ENCODE data around the gene LRRTM3. TPM values are rescaled to one million over a fixed set of nuclear protein-coding genes. Genes with fewer than 3 reads are reported as not detected.

The LRRTM3 gene
- under 1 TPM in 1 of 2 donors, not detected in 1; 0.14 TPM for total RNA-seq

DNA sequence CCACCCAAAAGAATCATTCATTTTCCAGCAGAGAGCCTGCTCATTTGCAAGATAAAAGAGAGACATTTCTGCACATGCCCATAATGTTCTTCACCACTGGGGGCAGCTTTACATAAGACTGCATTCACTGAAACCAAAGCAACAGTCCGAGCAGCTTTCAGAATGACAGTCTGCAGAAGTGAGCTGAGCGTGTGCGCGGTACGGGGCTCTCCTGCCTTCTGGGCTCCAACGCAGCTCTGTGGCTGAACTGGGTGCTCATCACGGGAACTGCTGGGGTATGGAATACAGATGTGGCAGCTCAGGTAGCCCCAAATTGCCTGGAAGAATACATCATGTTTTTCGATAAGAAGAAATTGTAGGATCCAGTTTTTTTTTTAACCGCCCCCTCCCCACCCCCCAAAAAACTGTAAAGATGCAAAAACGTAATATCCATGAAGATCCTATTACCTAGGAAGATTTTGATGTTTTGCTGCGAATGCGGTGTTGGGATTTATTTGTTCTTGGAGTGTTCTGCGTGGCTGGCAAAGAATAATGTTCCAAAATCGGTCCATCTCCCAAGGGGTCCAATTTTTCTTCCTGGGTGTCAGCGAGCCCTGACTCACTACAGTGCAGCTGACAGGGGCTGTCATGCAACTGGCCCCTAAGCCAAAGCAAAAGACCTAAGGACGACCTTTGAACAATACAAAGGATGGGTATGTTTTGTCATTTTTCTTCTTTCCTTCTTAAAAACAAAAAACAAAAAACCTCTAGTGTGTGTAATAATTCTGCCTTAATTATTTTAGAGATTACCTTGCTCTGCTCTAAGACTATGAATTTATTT is at the start of gene LRRTM3:
LRRTM3 (plus strand) TSS at position 141 of the 820 bp plus-strand sequence.
- Histone ChIP-seq H3K27ac (no peak within 1 kb of the TSS), H3K4me3 (peak within 1 kb of the TSS; percentile 35)

DNA sequence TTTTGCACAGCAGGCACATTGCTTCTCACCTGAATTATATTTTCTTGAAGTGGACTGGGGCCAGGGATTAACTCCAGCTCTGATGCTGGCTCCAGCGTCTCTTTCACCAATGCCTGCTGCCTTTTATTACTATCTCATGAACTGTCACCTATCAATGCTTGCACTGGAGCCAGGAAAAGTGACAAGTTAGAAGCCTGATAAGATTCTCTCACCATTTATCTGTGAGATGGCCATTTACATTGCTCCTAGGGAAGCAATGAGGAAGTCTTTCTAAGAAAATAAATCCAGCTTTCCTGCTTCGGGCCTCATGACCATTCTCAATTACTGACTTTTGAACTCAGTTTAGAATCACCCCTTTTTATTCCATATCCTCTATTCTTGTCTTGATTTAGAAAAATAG is 48.5 kb upstream of the LRRTM3 start:
- no peak overlapping the region for H3K27ac ChIP-seq
- no peak overlapping the region for H3K4me3 ChIP-seq
- no peaks in the 10 kb centered on the region for H3K27me3 ChIP-seq (replicated peaks; ENCODE audit: insufficient read depth)
- TF ChIP-seq, protein P1, sequence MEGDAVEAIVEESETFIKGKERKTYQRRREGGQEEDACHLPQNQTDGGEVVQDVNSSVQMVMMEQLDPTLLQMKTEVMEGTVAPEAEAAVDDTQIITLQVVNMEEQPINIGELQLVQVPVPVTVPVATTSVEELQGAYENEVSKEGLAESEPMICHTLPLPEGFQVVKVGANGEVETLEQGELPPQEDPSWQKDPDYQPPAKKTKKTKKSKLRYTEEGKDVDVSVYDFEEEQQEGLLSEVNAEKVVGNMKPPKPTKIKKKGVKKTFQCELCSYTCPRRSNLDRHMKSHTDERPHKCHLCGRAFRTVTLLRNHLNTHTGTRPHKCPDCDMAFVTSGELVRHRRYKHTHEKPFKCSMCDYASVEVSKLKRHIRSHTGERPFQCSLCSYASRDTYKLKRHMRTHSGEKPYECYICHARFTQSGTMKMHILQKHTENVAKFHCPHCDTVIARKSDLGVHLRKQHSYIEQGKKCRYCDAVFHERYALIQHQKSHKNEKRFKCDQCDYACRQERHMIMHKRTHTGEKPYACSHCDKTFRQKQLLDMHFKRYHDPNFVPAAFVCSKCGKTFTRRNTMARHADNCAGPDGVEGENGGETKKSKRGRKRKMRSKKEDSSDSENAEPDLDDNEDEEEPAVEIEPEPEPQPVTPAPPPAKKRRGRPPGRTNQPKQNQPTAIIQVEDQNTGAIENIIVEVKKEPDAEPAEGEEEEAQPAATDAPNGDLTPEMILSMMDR (IDR thresholded peaks at IDR 0.05) = no peak
- no peaks in the 10 kb centered on the region for H3K9me3 ChIP-seq
- no peaks in the 10 kb centered on the region for H3K36me3 ChIP-seq
- ATAC-seq (ENCODE audit: insufficient number of reproducible peaks, low FRiP score, low read depth) (no peak), DNase-seq (ENCODE audit: low spot score) (no peak)
- H3K4me1 ChIP-seq (ENCODE audit: control insufficient read depth in 1 of 2, low read depth in 2 of 2) = no peaks in the 10 kb centered on the region

More for the DNA sequence above, at the start of gene LRRTM3:
- Histone ChIP-seq H3K27me3 (replicated peaks; ENCODE audit: insufficient read depth) (no peaks in the 10 kb centered on the region), H3K9me3 (no peaks in the 10 kb centered on the region), H3K4me1 (ENCODE audit: control insufficient read depth in 1 of 2, low read depth in 2 of 2) (peaks cover 0 to 5% of the 10 kb centered on the region in 2 donors), H3K36me3 (no peaks in the 10 kb centered on the region)
- DNase-seq (ENCODE audit: low spot score) = no peak
- TF ChIP-seq, protein P1 (IDR thresholded peaks at IDR 0.05) = peak; percentile 48
- ATAC-seq (ENCODE audit: insufficient number of reproducible peaks, low FRiP score, low read depth) = no peak

DNA sequence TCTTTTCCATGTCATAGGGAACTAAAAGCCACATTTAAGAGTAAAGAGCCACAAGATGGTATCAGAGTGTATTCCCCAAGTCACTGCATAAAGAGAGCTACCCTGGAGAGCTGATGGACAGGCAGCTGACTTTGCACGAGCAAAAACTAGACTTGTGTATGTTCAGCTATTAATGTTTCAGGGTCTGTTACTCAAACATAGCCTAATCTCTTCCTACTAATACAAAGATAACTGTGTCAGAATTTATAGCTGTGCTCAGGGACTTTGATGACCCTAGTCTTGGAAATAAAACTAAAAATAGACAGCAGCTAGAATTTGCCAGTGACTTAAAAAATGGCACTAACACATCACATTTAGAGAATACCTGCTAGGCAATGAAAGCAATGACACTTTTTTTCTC is 45.5 kb upstream of the LRRTM3 start:
- DNase-seq (ENCODE audit: low spot score) = no peak
- H3K4me1 ChIP-seq (ENCODE audit: control insufficient read depth in 1 of 2, low read depth in 2 of 2) = no peaks in the 10 kb centered on the region
- no peaks in the 10 kb centered on the region for H3K36me3 ChIP-seq
- no peak overlapping the region for H3K4me3 ChIP-seq
- H3K9me3 ChIP-seq = no peaks in the 10 kb centered on the region
- no peak overlapping the region for H3K27ac ChIP-seq
- H3K27me3 ChIP-seq (replicated peaks; ENCODE audit: insufficient read depth) = no peaks in the 10 kb centered on the region
- no peak for ATAC-seq (ENCODE audit: insufficient number of reproducible peaks, low FRiP score, low read depth)
- TF ChIP-seq, protein P1 (IDR thresholded peaks at IDR 0.05) = no peak

DNA sequence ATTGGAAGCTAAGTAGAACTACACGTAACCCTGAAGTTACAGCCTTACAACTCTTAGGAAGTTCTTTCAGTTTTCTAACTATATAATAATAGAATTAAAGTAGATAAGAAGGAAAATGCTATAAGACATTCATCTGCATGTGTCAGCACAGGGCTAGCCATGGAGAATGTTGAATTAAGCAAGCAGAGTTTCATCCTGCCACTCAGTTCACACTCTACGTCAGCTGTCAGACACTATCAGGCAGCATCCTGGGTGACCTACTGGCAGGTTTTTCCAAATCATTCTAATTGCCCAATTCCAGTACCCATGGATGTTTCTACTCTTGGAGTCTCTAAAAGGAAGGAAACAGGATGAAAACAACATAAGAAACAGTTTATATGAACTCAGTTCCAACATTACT is 45.0 kb upstream of the LRRTM3 start:
- Histone ChIP-seq H3K4me1 (ENCODE audit: control insufficient read depth in 1 of 2, low read depth in 2 of 2) (no peaks in the 10 kb centered on the region), H3K9me3 (no peaks in the 10 kb centered on the region), H3K27me3 (replicated peaks; ENCODE audit: insufficient read depth) (no peaks in the 10 kb centered on the region), H3K27ac (no peak overlapping the region), H3K36me3 (no peaks in the 10 kb centered on the region), H3K4me3 (no peak overlapping the region)
- TF ChIP-seq, protein P1 (IDR thresholded peaks at IDR 0.05) = no peak
- ATAC-seq (ENCODE audit: insufficient number of reproducible peaks, low FRiP score, low read depth) (no peak), DNase-seq (ENCODE audit: low spot score) (no peak)

DNA sequence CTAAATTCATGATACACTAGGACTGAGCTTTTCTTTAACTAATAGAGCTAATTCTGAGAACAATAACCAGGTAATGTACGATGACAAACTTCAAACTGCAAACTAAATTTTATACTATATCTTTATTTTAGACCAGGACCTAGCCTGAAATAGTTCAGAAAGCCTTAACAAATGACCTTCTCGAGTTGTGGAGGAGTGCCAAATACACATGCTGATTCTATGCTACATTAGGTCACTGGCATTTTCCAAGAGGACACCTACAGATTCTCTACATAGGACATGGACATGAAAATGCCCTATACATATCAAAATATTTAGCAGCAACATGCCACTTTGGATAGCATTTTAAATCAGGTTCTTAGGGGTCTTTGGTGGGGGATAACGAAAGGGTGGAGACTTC is 44.0 kb upstream of the LRRTM3 start:
- H3K4me1 ChIP-seq (ENCODE audit: control insufficient read depth in 1 of 2, low read depth in 2 of 2) = no peaks in the 10 kb centered on the region
- no peak overlapping the region for H3K4me3 ChIP-seq
- no peaks in the 10 kb centered on the region for H3K36me3 ChIP-seq
- TF ChIP-seq, protein P1 (IDR thresholded peaks at IDR 0.05) = no peak
- H3K27ac ChIP-seq = no peak overlapping the region
- no peaks in the 10 kb centered on the region for H3K9me3 ChIP-seq
- ATAC-seq (ENCODE audit: insufficient number of reproducible peaks, low FRiP score, low read depth) (no peak), DNase-seq (ENCODE audit: low spot score) (no peak)
- H3K27me3 ChIP-seq (replicated peaks; ENCODE audit: insufficient read depth) = no peaks in the 10 kb centered on the region

Data from thoracic aorta (tissue), 2 donors.